ENCODE measurements around the gene RPL32. TPM values are rescaled to one million over a fixed set of nuclear protein-coding genes. Genes with fewer than 3 reads are reported as not detected.
A peak's percentile ranks its signal among the peaks of the same experiment; 100 is the strongest.

Gene RPL32
- total and polyA plus RNA-seq, 9 of the 15 experiments (the other 6 are each of a cell fraction or from before 2014, with no cell fraction given), result 2,738 to 6,200 (median 4,286) TPM

DNA sequence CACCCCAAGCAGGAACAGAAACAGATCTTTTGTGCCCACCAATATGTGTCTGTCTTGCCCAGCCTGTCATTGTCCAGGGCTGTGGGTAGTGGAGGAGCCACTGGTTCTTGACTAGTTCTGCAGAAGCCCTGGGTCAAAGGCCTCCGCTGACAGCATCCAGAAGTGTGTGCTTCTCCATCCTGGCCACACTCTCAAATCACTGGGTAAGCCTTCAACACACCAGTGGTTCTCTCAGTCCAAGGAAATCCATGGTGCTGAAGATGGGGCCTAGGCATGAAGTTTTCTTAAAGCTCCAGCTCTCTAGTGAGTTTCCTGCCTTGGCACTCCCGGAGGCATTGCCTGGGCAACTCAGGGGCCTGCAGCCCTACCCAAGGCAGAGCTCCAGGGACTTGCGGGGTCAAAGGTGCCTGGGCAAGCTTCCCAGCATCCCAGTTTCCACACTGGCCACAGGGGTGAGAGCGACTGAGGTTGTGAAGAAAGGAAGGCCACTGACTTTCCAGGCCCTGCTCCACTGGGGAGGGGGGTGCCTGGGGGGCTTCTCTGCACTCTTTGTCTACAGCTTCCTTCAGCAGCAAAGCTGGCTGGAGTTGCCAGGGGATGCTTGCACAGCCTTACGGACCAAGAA is 37.9 kb upstream of the RPL32 start (continued):
- no peak for TF ChIP-seq SFPQ (IDR thresholded peaks at IDR 0.05; ENCODE audit: low read depth, low read length)
- TF ChIP-seq, protein P1, sequence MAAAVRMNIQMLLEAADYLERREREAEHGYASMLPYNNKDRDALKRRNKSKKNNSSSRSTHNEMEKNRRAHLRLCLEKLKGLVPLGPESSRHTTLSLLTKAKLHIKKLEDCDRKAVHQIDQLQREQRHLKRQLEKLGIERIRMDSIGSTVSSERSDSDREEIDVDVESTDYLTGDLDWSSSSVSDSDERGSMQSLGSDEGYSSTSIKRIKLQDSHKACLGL (CRISPR knock-in tag; IDR thresholded peaks at IDR 0.05; ENCODE audit: borderline replicate concordance, poor library complexity, severe bottlenecking), result no peak
- TF ChIP-seq, protein P2, sequence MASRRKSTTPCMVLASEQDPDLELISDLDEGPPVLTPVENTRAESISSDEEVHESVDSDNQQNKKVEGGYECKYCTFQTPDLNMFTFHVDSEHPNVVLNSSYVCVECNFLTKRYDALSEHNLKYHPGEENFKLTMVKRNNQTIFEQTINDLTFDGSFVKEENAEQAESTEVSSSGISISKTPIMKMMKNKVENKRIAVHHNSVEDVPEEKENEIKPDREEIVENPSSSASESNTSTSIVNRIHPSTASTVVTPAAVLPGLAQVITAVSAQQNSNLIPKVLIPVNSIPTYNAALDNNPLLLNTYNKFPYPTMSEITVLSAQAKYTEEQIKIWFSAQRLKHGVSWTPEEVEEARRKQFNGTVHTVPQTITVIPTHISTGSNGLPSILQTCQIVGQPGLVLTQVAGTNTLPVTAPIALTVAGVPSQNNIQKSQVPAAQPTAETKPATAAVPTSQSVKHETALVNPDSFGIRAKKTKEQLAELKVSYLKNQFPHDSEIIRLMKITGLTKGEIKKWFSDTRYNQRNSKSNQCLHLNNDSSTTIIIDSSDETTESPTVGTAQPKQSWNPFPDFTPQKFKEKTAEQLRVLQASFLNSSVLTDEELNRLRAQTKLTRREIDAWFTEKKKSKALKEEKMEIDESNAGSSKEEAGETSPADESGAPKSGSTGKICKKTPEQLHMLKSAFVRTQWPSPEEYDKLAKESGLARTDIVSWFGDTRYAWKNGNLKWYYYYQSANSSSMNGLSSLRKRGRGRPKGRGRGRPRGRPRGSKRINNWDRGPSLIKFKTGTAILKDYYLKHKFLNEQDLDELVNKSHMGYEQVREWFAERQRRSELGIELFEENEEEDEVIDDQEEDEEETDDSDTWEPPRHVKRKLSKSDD (conservative IDR thresholded peaks at IDR 0.05; ENCODE audit: low read length), result no peak
- TF ChIP-seq SPI1 (IDR thresholded peaks at IDR 0.05; ENCODE audit: borderline replicate concordance, low read depth, low read length), result no peak
- no peak for TF ChIP-seq CAMTA2 (CRISPR knock-in tag; conservative IDR thresholded peaks at IDR 0.05)
- TF ChIP-seq, protein P3, sequence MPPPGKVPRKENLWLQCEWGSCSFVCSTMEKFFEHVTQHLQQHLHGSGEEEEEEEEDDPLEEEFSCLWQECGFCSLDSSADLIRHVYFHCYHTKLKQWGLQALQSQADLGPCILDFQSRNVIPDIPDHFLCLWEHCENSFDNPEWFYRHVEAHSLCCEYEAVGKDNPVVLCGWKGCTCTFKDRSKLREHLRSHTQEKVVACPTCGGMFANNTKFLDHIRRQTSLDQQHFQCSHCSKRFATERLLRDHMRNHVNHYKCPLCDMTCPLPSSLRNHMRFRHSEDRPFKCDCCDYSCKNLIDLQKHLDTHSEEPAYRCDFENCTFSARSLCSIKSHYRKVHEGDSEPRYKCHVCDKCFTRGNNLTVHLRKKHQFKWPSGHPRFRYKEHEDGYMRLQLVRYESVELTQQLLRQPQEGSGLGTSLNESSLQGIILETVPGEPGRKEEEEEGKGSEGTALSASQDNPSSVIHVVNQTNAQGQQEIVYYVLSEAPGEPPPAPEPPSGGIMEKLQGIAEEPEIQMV (tag; conservative IDR thresholded peaks at IDR 0.05; ENCODE audit: low read depth), result 0 out of 2 replicates have a peak, but pooled peaks have one; percentile 46
- TF ChIP-seq SOX6 (IDR thresholded peaks at IDR 0.05), result no peak
- TF ChIP-seq ZNF584 (CRISPR knock-in tag; IDR thresholded peaks at IDR 0.05; ENCODE audit: low read depth), result peak; percentile 72; the same call in 1 of the 2 replicates
- TF ChIP-seq PTBP1 (IDR thresholded peaks at IDR 0.05; ENCODE audit: low read depth, low read length), result no peak
- 0 out of 2 replicates have a peak, but pooled peaks have one; percentile 10 for TF ChIP-seq THAP12 (CRISPR knock-in tag; IDR thresholded peaks at IDR 0.05)
- TF ChIP-seq RCOR1 (IDR thresholded peaks at IDR 0.05; ENCODE audit: borderline replicate concordance in 1 of 2, low read depth in 2 of 2, low read length in 2 of 2), result peak in 1 of 2 experiments; percentile 59; a peak in 1 of 4 replicates
- peak; percentile 55; the same call in 1 of the 2 replicates for TF ChIP-seq ZNF175 (CRISPR knock-in tag; IDR thresholded peaks at IDR 0.05; ENCODE audit: low read depth)
- no peak for TF ChIP-seq BRD9 (IDR thresholded peaks at IDR 0.05; ENCODE audit: low read depth, partially characterized antibody)
- TF ChIP-seq CGGBP1 (CRISPR knock-in tag; IDR thresholded peaks at IDR 0.05), result no peak
- no peak for TF ChIP-seq ETV6 (IDR thresholded peaks at IDR 0.05; ENCODE audit: borderline replicate concordance in 1 of 2, low read depth in 2 of 2, low read length in 1 of 2)
- TF ChIP-seq ETV6 (CRISPR knock-in tag; IDR thresholded peaks at IDR 0.05; ENCODE audit: borderline replicate concordance), result no peak
- TF ChIP-seq FOXA1 (IDR thresholded peaks at IDR 0.05; ENCODE audit: borderline replicate concordance), result no peak
